ENCODE measurements around the gene APRT. TPM values are rescaled to one million over a fixed set of nuclear protein-coding genes. Genes with fewer than 3 reads are reported as not detected.
A peak's percentile ranks its signal among the peaks of the same experiment; 100 is the strongest.

The APRT gene
- total and polyA plus RNA-seq, 9 of the 15 experiments (the other 6 are each of a cell fraction or from before 2014, with no cell fraction given), result 41.7 to 409 (median 146) TPM

DNA sequence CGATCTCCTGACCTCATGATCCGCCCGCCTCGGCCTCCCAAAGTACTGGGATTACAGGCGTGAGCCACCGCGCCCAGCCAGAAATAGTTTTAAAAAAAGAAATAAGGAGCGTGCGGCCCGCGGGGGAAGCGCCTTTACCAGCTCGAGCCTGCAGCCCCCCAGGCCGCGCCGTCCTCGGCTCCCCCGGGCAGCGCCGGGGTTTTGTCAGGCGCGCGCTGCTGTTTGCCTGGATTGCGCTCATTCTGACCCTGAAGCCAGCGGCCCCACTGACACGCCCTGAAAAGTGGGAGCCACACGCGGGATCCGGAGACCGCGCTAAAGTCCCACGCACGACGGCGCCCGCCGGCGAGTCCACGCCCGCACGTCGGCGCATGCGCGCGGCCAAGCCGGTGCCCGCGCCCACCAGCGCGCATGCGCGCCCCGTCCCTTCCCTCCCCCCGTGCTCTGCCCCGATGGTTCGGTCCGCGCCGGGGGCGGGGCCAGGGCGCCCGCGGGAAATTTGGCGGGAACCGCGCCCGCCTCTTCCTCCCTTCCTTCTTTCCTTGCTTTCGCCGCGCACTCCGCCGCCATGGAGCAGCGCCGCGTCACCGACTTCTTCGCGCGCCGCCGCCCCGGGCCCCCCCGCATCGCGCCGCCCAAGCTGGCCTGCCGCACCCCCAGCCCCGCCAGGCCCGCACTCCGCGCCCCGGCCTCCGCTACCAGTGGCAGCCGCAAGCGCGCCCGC lies 8.3 kb downstream of the APRT start, which contains the start of gene CDT1 (continued):
- TF ChIP-seq CREM (IDR thresholded peaks at IDR 0.05; ENCODE audit: low read depth), result peak; percentile 7; the same call in 1 of the 2 replicates
- TF ChIP-seq, protein P1, sequence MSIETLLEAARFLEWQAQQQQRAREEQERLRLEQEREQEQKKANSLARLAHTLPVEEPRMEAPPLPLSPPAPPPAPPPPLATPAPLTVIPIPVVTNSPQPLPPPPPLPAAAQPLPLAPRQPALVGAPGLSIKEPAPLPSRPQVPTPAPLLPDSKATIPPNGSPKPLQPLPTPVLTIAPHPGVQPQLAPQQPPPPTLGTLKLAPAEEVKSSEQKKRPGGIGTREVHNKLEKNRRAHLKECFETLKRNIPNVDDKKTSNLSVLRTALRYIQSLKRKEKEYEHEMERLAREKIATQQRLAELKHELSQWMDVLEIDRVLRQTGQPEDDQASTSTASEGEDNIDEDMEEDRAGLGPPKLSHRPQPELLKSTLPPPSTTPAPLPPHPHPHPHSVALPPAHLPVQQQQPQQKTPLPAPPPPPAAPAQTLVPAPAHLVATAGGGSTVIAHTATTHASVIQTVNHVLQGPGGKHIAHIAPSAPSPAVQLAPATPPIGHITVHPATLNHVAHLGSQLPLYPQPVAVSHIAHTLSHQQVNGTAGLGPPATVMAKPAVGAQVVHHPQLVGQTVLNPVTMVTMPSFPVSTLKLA (conservative IDR thresholded peaks at IDR 0.05), result peak in 1 of 2 experiments; percentile 28; a peak in 2 of 4 replicates
- TF ChIP-seq ZNF274 (IDR thresholded peaks at IDR 0.05; ENCODE audit: borderline replicate concordance, low read depth, low read length), result no peak
- TF ChIP-seq SIX5 (IDR thresholded peaks at IDR 0.05; ENCODE audit: borderline replicate concordance in 1 of 2, insufficient read depth in 1 of 2, low read depth in 1 of 2, low read length in 2 of 2), result peak; percentile 4 to 24; a peak in 2 of 4 replicates
- peak; percentile 70; the same call in 1 of the 2 replicates for TF ChIP-seq CTBP1 (IDR thresholded peaks at IDR 0.05; ENCODE audit: borderline replicate concordance)
- TF ChIP-seq ELF2 (CRISPR knock-in tag; IDR thresholded peaks at IDR 0.05), result peak; percentile 59
- peak; percentile 68 for TF ChIP-seq FIP1L1 (IDR thresholded peaks at IDR 0.05; ENCODE audit: low read depth, low read length, poor library complexity, severe bottlenecking)
- TF ChIP-seq SUPT5H (IDR thresholded peaks at IDR 0.05), result 0 out of 2 replicates have a peak, but pooled peaks have one; percentile 59
- TF ChIP-seq, protein P2, sequence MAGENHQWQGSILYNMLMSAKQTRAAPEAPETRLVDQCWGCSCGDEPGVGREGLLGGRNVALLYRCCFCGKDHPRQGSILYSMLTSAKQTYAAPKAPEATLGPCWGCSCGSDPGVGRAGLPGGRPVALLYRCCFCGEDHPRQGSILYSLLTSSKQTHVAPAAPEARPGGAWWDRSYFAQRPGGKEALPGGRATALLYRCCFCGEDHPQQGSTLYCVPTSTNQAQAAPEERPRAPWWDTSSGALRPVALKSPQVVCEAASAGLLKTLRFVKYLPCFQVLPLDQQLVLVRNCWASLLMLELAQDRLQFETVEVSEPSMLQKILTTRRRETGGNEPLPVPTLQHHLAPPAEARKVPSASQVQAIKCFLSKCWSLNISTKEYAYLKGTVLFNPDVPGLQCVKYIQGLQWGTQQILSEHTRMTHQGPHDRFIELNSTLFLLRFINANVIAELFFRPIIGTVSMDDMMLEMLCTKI (IDR thresholded peaks at IDR 0.05; ENCODE audit: partially characterized antibody), result no peak
- TF ChIP-seq POLR2H (tag; IDR thresholded peaks at IDR 0.05; ENCODE audit: low read depth), result peak; percentile 34
- TF ChIP-seq SRSF1 (IDR thresholded peaks at IDR 0.05; ENCODE audit: low read depth, low read length), result no peak
- 0 out of 2 replicates have a peak, but pooled peaks have one; percentile 69 for TF ChIP-seq CAMTA2 (CRISPR knock-in tag; conservative IDR thresholded peaks at IDR 0.05)
- no peak for TF ChIP-seq MEF2A (IDR thresholded peaks at IDR 0.05; ENCODE audit: control insufficient read depth, low read depth, low read length)
- TF ChIP-seq EP400 (IDR thresholded peaks at IDR 0.05), result peak; percentile 59
- TF ChIP-seq, protein P3, sequence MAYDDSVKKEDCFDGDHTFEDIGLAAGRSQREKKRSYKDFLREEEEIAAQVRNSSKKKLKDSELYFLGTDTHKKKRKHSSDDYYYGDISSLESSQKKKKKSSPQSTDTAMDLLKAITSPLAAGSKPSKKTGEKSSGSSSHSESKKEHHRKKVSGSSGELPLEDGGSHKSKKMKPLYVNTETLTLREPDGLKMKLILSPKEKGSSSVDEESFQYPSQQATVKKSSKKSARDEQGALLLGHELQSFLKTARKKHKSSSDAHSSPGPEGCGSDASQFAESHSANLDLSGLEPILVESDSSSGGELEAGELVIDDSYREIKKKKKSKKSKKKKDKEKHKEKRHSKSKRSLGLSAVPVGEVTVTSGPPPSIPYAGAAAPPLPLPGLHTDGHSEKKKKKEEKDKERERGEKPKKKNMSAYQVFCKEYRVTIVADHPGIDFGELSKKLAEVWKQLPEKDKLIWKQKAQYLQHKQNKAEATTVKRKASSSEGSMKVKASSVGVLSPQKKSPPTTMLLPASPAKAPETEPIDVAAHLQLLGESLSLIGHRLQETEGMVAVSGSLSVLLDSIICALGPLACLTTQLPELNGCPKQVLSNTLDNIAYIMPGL (CRISPR knock-in tag; IDR thresholded peaks at IDR 0.05), result 0 out of 2 replicates have a peak, but pooled peaks have one; percentile 64
- peak; percentile 65 for TF ChIP-seq ZFX (CRISPR knock-in tag; IDR thresholded peaks at IDR 0.05)
- TF ChIP-seq CBX5 (IDR thresholded peaks at IDR 0.05; ENCODE audit: borderline replicate concordance, low read depth), result no peak
- TF ChIP-seq CXXC5 (CRISPR knock-in tag; IDR thresholded peaks at IDR 0.05), result peak; percentile 89
- TF ChIP-seq, protein P4, sequence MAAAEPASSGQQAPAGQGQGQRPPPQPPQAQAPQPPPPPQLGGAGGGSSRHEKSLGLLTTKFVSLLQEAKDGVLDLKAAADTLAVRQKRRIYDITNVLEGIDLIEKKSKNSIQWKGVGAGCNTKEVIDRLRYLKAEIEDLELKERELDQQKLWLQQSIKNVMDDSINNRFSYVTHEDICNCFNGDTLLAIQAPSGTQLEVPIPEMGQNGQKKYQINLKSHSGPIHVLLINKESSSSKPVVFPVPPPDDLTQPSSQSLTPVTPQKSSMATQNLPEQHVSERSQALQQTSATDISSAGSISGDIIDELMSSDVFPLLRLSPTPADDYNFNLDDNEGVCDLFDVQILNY (CRISPR knock-in tag; IDR thresholded peaks at IDR 0.05), result 0 out of 2 replicates have a peak, but pooled peaks have one; percentile 78
- TF ChIP-seq SMARCA5 (IDR thresholded peaks at IDR 0.05), result 0 out of 2 replicates have a peak, but pooled peaks have one; percentile 9
- TF ChIP-seq MAZ (CRISPR knock-in tag; conservative IDR thresholded peaks at IDR 0.05 in 1 of 2, IDR thresholded peaks at IDR 0.05 in 1 of 2), result peak; percentile 57 to 83; a peak in 2 of 4 replicates
- peak; percentile 71 for TF ChIP-seq POLR2A (conservative IDR thresholded peaks at IDR 0.05)
